Mucosa of rectum (tissue), 2 donors: ENCODE data around the gene TTC34.

ENCODE experiments used
- H3K27ac ChIP-seq, 2 donors: one replicate each; pipeline ENCODE4 v1.7.0; 2013; ENCODE audit warnings: inconsistent platforms in 2 of 2, low read depth in 2 of 2, low read length in 2 of 2
- H3K27me3 ChIP-seq, 2 donors: one replicate each; pipeline ENCODE4 v1.7.0; 2013; ENCODE audit warnings: low read length in 2 of 2; ENCODE audit not compliant: control insufficient read depth in 2 of 2, insufficient read depth in 2 of 2
- H3K36me3 ChIP-seq, 2 donors: one replicate each; pipeline ENCODE4 v1.7.0; 2013; ENCODE audit warnings: low read length in 2 of 2; ENCODE audit not compliant: control insufficient read depth in 2 of 2, insufficient read depth in 2 of 2
- H3K4me1 ChIP-seq, 2 donors: one replicate each; pipeline ENCODE4 v1.7.0; 2013; ENCODE audit warnings: low read length in 2 of 2, mild to moderate bottlenecking in 1 of 2; ENCODE audit not compliant: control insufficient read depth in 2 of 2, insufficient read depth in 2 of 2
- H3K4me3 ChIP-seq, 2 donors: one replicate each; pipeline ENCODE4 v1.7.0; 2013; ENCODE audit warnings: low read length in 2 of 2
- H3K9ac ChIP-seq, 2 donors: one replicate each; pipeline ENCODE4 v1.7.0; 2013; ENCODE audit warnings: low read length in 2 of 2, low read depth in 1 of 2, mild to moderate bottlenecking in 1 of 2
- H3K9me3 ChIP-seq, 2 donors: one replicate each; pipeline ENCODE4 v1.7.0; 2013; ENCODE audit warnings: low read length in 2 of 2; ENCODE audit not compliant: control insufficient read depth in 2 of 2
- donor health status: healthy.
- donor health status: Normal muscosa, but diverticular disease.

TTC34 gene

DNA sequence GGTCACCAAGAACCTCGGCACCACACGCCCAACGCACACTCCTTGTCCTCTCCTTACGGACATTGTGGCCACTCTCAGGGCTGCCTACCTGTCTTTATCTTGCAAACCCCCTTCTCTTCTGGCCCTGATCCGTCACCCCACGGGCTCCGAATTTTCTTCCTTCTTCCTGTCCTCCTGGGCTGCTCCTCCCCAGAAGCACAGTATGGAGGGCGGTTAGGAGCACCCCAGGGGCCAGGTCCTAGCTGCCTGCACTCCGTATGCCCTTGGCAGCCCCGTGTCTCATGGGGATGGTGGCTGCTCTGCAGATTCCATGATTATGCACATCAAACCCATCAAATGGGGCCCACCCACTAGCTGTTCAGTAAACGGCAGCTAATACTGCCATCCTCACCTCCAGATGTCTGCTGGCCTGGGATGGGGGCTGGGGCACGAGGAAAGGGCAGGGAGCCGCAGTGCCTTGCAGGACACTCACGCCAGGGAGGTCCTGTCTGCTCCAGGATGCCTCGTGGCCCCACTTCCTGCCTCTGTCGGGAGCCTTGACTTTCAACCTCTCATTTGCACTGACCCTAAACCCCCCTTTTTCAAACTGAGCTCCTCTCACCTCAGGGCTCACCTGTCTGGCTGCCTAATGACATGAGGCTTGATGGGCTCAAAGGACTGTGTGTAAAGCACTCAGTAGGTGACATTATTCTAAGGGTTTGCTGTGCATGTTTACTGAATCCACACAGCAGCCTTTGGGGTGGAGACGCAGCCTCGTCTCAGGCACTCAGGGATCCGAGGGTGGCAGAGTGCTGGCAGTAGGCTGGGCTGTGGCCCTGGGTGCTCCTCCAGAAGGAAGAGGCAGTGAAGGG is 4.4 kb downstream of the TTC34 start:
- Histone ChIP-seq H3K36me3 (no peaks in the 10 kb centered on the region), H3K4me1 (no peaks in the 10 kb centered on the region), H3K27me3 (no peaks in the 10 kb centered on the region), H3K9me3 (peaks cover 0 to 5% of the 10 kb centered on the region in 2 donors), H3K9ac (no peak overlapping the region), H3K27ac (no peak overlapping the region), H3K4me3 (no peak overlapping the region)

DNA sequence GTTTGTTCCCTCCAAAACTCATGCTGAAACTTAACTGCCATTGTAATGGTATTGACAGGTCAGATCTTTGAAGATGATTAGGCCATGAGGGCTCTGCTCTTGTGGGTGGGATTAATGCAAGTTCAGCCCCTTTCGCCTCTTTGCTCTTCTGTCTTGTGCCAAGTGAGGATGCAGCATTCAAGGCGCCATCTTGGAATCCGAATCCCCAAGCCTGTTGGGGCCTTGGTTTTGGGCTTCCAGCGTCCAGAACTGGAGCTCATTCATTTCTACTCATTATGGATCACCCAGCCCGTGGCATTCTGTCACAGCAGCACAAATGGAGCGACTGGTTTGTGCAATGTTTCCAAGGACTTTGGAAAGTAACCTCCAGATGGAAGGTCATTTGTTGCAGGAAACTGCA is 5.6 kb downstream of the TTC34 start:
- H3K9me3 ChIP-seq, result peaks cover 0 to 5% of the 10 kb centered on the region in 2 donors
- no peaks in the 10 kb centered on the region for H3K4me1 ChIP-seq
- no peak overlapping the region for H3K9ac ChIP-seq
- H3K4me3 ChIP-seq, result no peak overlapping the region
- H3K27ac ChIP-seq, result no peak overlapping the region
- H3K36me3 ChIP-seq, result no peaks in the 10 kb centered on the region
- H3K27me3 ChIP-seq, result peaks cover 0 to 2% of the 10 kb centered on the region in 2 donors

DNA sequence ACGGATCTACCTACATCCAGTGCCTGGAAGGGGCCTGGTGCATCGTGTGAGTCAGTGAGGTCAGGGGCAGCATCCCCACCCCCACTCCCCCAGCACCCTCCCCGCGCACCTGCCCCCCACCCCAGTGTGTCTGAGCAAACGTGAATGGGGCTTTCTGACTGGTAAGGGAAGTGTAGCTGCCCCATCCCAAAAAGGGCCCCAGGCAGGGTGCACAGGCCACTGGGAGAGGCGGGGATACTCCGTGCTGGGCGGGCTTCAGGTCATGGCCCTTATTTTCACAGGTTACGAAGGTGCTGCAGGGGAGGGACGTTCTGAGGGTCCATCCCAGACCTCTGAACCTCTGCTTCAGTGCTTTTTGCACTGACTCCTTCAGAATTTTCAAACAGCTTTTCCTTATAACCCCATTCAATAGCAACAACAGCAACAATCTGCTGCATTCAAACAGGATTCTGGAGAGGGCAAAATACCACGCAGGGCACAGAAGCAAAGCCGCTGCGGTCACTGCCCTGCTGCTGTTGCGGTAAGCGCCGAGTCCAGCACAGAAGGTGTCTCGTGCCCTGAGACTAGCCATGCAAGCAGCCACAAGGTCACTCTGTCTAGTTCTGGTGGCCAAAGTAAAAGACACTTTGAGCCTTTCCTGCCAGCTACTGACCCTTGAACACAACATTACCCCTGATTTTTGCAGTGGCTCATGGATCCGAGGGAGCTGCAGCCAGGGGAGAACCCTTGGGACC is 10.3 kb downstream of the TTC34 start:
- Histone ChIP-seq H3K9me3 (peaks cover 0 to 5% of the 10 kb centered on the region in 2 donors), H3K36me3 (no peaks in the 10 kb centered on the region), H3K27me3 (peaks cover 6 to 9% of the 10 kb centered on the region in 2 donors), H3K4me1 (no peaks in the 10 kb centered on the region), H3K9ac (no peak overlapping the region), H3K27ac (no peak overlapping the region), H3K4me3 (no peak overlapping the region)

DNA sequence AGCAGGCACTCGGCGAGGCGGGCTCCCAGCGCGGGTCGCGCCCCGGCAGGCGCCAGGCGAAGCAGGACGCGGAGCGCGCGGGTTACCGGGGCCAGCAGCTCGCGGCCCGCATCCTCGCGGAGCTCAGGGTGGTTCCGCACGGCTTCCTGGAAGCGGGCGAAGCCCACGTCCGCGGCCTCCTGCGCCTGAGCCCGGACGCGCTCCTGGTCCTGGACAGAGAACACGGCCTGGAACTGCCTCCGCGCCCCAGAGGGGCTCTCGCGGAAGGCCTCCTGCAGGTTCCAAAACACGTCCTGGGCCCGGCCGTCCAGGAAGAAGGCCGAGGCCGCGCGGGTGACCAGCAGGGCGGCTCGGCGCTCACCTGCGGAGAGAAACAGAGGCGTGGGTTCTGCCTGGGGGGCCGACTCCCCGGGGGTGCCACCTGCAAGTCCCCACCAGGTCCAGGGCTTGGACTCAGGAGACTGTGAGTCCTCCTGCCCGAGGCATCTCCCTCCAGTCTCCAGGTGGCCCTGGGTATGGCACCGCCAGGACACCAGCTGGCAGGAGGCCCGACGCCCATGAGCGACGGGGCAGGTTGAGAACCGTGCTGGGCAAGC is 11.4 kb downstream of the TTC34 start:
- H3K27ac ChIP-seq, result no peak overlapping the region
- no peaks in the 10 kb centered on the region for H3K4me1 ChIP-seq
- peaks cover 0 to 5% of the 10 kb centered on the region in 2 donors for H3K9me3 ChIP-seq
- no peaks in the 10 kb centered on the region for H3K36me3 ChIP-seq
- H3K4me3 ChIP-seq, result no peak overlapping the region
- H3K9ac ChIP-seq, result no peak overlapping the region
- peaks cover 6 to 9% of the 10 kb centered on the region in 2 donors for H3K27me3 ChIP-seq

DNA sequence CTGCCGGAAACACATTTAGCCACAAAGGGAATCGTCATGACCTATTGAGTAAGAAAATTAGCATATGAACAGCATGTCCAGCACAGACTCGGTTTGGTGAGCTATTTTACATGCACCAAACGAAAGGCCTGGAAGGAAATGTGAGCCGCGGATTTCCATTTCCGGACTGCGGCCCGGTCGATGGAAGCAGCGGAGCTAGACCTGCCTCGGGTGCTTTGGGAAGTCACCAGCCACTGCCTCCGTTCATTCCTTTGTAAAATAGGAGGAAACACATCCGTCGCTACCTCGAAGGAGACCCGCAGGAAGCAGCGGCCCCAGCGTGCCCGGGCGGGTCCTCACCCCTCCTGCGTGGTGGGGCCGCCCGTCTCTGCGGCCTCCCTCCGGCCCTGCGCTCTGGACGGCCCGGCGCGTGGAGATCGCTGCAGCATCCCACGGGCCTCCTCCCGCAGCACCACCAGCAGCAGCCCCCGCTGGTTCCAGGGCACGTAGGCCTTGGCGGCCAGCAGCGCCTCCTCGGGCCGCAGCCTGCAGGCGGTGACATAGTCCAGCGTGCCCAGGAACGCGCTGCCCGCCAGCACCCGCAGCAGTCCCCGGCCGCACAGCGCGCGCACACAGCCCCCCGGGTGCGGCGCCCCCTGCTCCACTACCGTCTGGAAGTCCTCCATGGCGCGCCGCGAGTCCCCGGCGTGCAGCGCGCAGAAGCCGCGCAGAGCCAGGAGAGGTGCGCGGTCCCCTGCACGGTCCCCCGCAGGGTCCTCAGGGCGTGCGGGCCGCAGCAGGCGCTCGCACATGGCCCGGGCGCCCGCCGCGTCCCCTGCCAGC is 12.1 kb downstream of the TTC34 start:
- Histone ChIP-seq H3K4me3 (no peak overlapping the region), H3K9me3 (peaks cover 0 to 4% of the 10 kb centered on the region in 2 donors), H3K4me1 (no peaks in the 10 kb centered on the region), H3K36me3 (no peaks in the 10 kb centered on the region), H3K27ac (no peak overlapping the region), H3K9ac (no peak overlapping the region), H3K27me3 (peaks cover 6 to 9% of the 10 kb centered on the region in 2 donors)

DNA sequence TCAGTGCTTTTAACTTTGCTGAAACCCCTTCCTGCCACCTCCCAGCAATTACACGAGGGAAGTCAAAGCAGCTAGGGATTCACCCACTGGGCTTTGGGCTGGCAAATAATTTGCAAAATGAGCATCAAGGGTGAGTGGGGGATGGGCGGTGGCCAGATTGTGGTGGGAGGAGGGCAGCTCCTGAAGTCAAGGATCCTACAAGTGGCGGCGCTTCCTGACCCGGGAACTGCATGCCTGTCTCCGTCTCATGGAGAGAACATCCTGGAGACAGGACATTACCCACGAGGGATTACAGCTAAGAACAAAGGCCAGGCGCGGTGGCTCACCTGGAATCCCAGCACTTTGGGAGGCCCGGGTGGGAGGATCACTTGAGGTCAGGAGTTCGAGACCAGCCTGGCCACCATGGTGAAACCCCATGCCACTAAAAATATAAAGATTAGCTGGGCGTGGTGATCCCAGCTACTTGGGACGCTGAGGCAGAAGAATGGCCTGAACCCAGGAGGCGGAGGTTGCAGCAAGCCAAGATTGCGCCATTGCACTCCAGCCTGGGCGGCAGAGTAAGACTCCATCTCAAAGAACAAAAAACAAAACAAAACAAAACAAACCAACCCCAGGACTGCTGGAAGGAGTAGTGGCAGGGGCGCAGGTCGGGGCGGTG is 12.9 kb downstream of the TTC34 start:
- H3K4me3 ChIP-seq, result no peak overlapping the region
- H3K9ac ChIP-seq, result no peak overlapping the region
- no peak overlapping the region for H3K27ac ChIP-seq
- H3K4me1 ChIP-seq, result no peaks in the 10 kb centered on the region
- peaks cover 6 to 9% of the 10 kb centered on the region in 2 donors for H3K27me3 ChIP-seq
- H3K9me3 ChIP-seq, result peaks cover 0 to 3% of the 10 kb centered on the region in 2 donors
- H3K36me3 ChIP-seq, result no peaks in the 10 kb centered on the region

DNA sequence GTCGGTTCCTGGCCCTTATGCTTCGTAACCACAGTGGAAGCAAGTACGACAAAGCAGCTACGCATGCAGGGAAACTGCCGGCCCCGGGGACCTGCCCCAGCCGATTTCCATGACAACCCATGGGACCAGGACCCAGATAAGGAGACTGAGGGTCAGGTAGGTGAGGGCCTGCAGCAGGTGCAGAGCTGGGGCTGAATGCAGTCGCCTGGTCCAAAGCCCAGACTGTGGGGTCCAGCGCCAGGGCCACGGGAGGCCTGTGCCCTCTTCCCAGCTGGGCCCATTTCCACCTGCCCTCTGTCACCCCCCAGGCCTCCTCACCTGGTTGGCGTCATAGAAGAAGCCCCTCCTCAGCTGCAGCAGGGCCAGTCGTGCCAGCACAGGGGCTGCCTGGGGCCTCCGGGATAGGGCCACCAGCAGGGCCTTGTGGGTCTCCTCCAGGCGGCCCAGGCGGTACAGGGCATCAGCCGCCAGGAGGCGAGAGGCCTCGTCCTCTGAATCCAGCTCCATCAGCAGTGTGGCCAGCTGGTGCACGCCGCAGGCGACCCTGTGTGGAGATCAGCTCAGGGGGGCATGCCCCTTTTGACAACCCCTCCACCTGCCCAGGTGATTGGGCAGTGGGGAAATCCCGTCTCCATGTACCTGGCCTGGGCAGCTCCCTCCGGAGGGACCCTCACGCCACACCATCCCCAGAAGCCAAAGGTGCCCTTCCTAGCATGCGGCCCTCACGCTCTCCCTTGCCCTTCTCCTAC is 14.2 kb downstream of the TTC34 start:
- Histone ChIP-seq H3K27me3 (peaks cover 6 to 9% of the 10 kb centered on the region in 2 donors), H3K9ac (no peak overlapping the region), H3K4me1 (no peaks in the 10 kb centered on the region), H3K36me3 (no peaks in the 10 kb centered on the region), H3K9me3 (peaks cover 0 to 2% of the 10 kb centered on the region in 2 donors), H3K4me3 (no peak overlapping the region), H3K27ac (no peak overlapping the region)

DNA sequence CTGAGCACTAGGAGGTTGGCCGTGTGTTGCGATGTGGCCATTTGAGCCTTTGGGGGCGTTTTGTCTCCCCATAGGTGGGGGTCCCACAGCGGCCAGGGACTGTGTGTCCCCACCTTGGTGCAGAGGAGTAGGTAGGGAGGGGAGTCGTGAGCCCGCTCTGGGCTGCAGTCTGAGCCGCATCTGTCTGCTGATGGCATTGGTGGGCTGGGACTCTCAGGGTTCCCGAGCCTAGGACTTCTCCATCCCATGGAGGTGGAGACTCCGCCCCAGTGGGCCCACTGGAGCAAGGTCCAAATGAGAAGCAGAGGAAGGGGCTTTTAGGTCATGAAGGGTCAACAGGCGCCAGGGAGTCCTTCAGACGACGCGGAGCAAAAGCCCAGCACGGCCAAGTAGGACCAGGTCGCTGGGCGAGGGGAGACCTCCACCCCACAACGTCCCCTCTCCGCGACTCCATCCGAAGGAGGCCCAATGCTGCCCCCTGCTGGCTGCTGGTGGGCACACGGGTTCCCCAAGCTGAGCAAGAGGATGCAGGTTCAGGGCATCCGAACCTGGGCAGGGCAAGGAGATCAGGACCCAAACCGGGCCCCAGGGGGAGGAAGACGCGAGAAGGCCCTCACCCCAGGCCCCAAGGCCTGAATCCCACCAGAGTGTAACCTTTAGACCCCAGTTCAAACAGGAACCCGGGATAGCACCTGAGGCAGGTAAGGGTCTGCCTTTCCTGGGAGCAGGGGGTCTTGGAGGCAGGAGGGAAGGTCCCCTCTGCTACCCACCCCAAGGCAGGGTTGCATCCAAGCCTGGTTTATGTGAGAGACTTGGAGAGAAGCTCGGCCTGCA is 14.9 kb downstream of the TTC34 start:
- Histone ChIP-seq H3K4me1 (no peaks in the 10 kb centered on the region), H3K27me3 (peaks cover 6 to 9% of the 10 kb centered on the region in 2 donors)

More for the DNA sequence above, 14.9 kb downstream of the TTC34 start:
- H3K9me3 ChIP-seq, result peaks cover 0 to 2% of the 10 kb centered on the region in 2 donors
- H3K4me3 ChIP-seq, result no peak overlapping the region
- H3K9ac ChIP-seq, result no peak overlapping the region
- no peaks in the 10 kb centered on the region for H3K36me3 ChIP-seq
- no peak overlapping the region for H3K27ac ChIP-seq
